Epithelial cell of esophagus (primary cell): Measurements from ENCODE around the gene SMIM43.

Experiments
- DNase-seq: peaks from one replicate; pipeline ENCODE4 v3.0.0; 2010; ENCODE audit warnings: low read depth
- H3K4me3 ChIP-seq: 2 replicates; pipeline ENCODE4 v1.5.1; 2011; ENCODE audit warnings: mild to moderate bottlenecking, low read length, control low read depth
- CTCF ChIP-seq: IDR thresholded peaks from 2 replicates; pipeline ENCODE4 v1.5.1; 2011; ENCODE audit warnings: low read depth, mild to moderate bottlenecking, low read length, control low read depth, inconsistent platforms; ENCODE audit not compliant: insufficient read depth; ENCODE audit errors: missing control alignments

The SMIM43 gene

GRCh38 chr4:121709766-121710405 is 55.1 kb downstream of the SMIM43 start:
- no peak overlapping the region for H3K4me3 ChIP-seq
- TF ChIP-seq CTCF, result no peak
- DNase-seq, result no peak
